Breast epithelium (tissue), 3 donors: ENCODE measurements around the gene FETUB.

ENCODE experiments used
- CTCF ChIP-seq, 3 donors: fragments of 450-650 bp; IDR thresholded peaks; one replicate each; pipeline ENCODE4 v1.5.1; 2016 to 2017; ENCODE audit warnings: antibody characterized with exemption in 3 of 3, mild to moderate bottlenecking in 3 of 3, moderate library complexity in 3 of 3
- POLR2A ChIP-seq: fragments of 450-650 bp; IDR thresholded peaks from one replicate; pipeline ENCODE4 v1.6.1; 2016; ENCODE audit warnings: antibody characterized with exemption, mild to moderate bottlenecking, moderate library complexity
- POLR2AphosphoS5 ChIP-seq, 3 donors: sonication (generic); formaldehyde crosslinking; IDR thresholded peaks; one replicate each; pipeline ENCODE4 v1.6.1; 2017; ENCODE audit warnings: antibody characterized with exemption in 3 of 3

- TF ChIP-seq CTCF (IDR thresholded peaks at IDR 0.05) (no peak), POLR2A (no peak), POLR2AphosphoS5 (IDR thresholded peaks at IDR 0.05) (no peak)
These were observed 6.6 kb downstream of the FETUB start for GRCh38 chr3:186646841-186647240.
